Thyroid gland (tissue), 4 donors: ENCODE results near the gene CPA3. TPM values are rescaled to one million over a fixed set of nuclear protein-coding genes. Genes with fewer than 3 reads are reported as not detected.

Source experiments
- DNase-seq, 2 donors: peaks; one replicate each; pipeline ENCODE4 v3.0.0-alpha.2; 2019
- H3K27ac ChIP-seq, 3 donors: fragments of 200-600 bp; sonication (generic); 1 replicate in 2 of 3; 2 replicates in 1 of 3; pipeline ENCODE4 v1.5.1; 2016 to 2019; ENCODE audit warnings: mild to moderate bottlenecking in 1 of 3, moderate library complexity in 1 of 3
- H3K27me3 ChIP-seq: fragments of 200-600 bp; sonication (generic); one replicate; pipeline ENCODE4 v1.5.1; 2019
- H3K36me3 ChIP-seq, 2 donors: fragments of 200-600 bp; sonication (generic); one replicate each; pipeline ENCODE4 v1.5.1; 2016 to 2019
- H3K4me1 ChIP-seq, 2 donors: fragments of 200-600 bp; sonication (generic); one replicate each; pipeline ENCODE4 v1.5.1; 2017 to 2019
- H3K4me3 ChIP-seq, 3 donors: fragments of 200-600 bp; sonication (generic); replicated peaks in 1 of 3; 1 replicate in 2 of 3; 2 replicates in 1 of 3; pipeline ENCODE4 v1.5.1; 2016; ENCODE audit warnings: mild to moderate bottlenecking in 1 of 3
- H3K9me3 ChIP-seq: fragments of 200-600 bp; sonication (generic); one replicate; pipeline ENCODE4 v1.5.1; 2017
- CTCF ChIP-seq, 6 experiments: fragments of 200-600 bp in 3 of 6; fragments of 450-650 bp in 3 of 6; sonication (generic) in 3 of 6; IDR thresholded peaks; one replicate each; pipeline ENCODE4 v1.5.1; 2016 to 2019; ENCODE audit warnings: antibody characterized with exemption in 6 of 6, mild to moderate bottlenecking in 2 of 6, inconsistent platforms in 1 of 6, moderate library complexity in 1 of 6
- POLR2A ChIP-seq, 2 donors: fragments of 450-650 bp; IDR thresholded peaks; one replicate each; pipeline ENCODE4 v1.6.1; 2017; ENCODE audit warnings: antibody characterized with exemption in 2 of 2, mild to moderate bottlenecking in 2 of 2, moderate library complexity in 1 of 2
- WGBS, 2 donors: methylation state at CpG; one replicate each; pipeline ENCODE4 v1.1.5; 2017; 5-methylcytosine and 5-hydroxymethylcytosine counted together
- intact Hi-C: fragments of 100-400 bp; cut with DNase I; formaldehyde crosslinking; loops from one replicate; pipeline ENCODE4 v1.15.1; 2023
- total RNA-seq, 4 donors: library from RNA; depleted of rRNA; stranded (reverse); fragments of >200 nt; gene quantifications; one replicate each; pipeline ENCODE4 v1.2.3, GENCODE V29; 2016

The CPA3 gene
- total RNA-seq, 4 donors from 2014 or later, result 0.38 to 4.6 (median 0.56) TPM

- 81 to 85% methylated on average over 2 of the region's 2 CpGs for WGBS, 2 donors
- H3K27me3 ChIP-seq, result no peaks in the 10 kb centered on the region
- H3K9me3 ChIP-seq, result no peaks in the 10 kb centered on the region
- no peak overlapping the region for H3K27ac ChIP-seq
- no peaks in the 10 kb centered on the region for H3K4me1 ChIP-seq
- no peaks in the 10 kb centered on the region for H3K36me3 ChIP-seq
- no peak for DNase-seq
- no peak for TF ChIP-seq CTCF (IDR thresholded peaks at IDR 0.05)
- TF ChIP-seq POLR2A (IDR thresholded peaks at IDR 0.05), result no peak
- intact Hi-C loops, result no loop called here
- H3K4me3 ChIP-seq, result no peak overlapping the region
These were observed 46.1 kb downstream of the CPA3 start for GRCh38 chr3:148911173-148911572.

- no peaks in the 10 kb centered on the region for H3K9me3 ChIP-seq
- no peaks in the 10 kb centered on the region for H3K4me1 ChIP-seq
- WGBS, 2 donors, result 95 to 98% methylated on average over 2 of the region's 2 CpGs
- intact Hi-C loops, result no loop called here
- H3K27me3 ChIP-seq, result no peaks in the 10 kb centered on the region
- no peak for DNase-seq
- H3K27ac ChIP-seq, result no peak overlapping the region
- no peak overlapping the region for H3K4me3 ChIP-seq
- H3K36me3 ChIP-seq, result no peaks in the 10 kb centered on the region
- TF ChIP-seq CTCF (IDR thresholded peaks at IDR 0.05) (no peak), POLR2A (IDR thresholded peaks at IDR 0.05) (no peak)
These were observed 46.5 kb downstream of the CPA3 start for GRCh38 chr3:148911592-148911991.

- Histone ChIP-seq H3K27ac (no peak overlapping the region), H3K4me3 (no peak overlapping the region), H3K36me3 (no peaks in the 10 kb centered on the region), H3K27me3 (no peaks in the 10 kb centered on the region), H3K9me3 (no peaks in the 10 kb centered on the region), H3K4me1 (no peaks in the 10 kb centered on the region)
- intact Hi-C loops, result no loop called here
- TF ChIP-seq CTCF (IDR thresholded peaks at IDR 0.05), result no peak
- no peak for TF ChIP-seq POLR2A (IDR thresholded peaks at IDR 0.05)
- no peak for DNase-seq
- WGBS, 2 donors, result 89 to 91% methylated on average over 1 of the region's 1 CpG
These were observed 50.0 kb downstream of the CPA3 start for GRCh38 chr3:148914936-148915690.

- intact Hi-C loops, result no loop called here
- TF ChIP-seq CTCF (IDR thresholded peaks at IDR 0.05), result no peak
- TF ChIP-seq POLR2A (IDR thresholded peaks at IDR 0.05), result no peak
These were observed 51.0 kb downstream of the CPA3 start for GRCh38 chr3:148916132-148916531.

GRCh38 chr3:148922467-148922866 lies 57.4 kb downstream of the CPA3 start:
- 88 to 93% methylated on average over 1 of the region's 1 CpG for WGBS, 2 donors
- H3K27ac ChIP-seq, result no peak overlapping the region
- TF ChIP-seq POLR2A (IDR thresholded peaks at IDR 0.05), result no peak
- TF ChIP-seq CTCF (IDR thresholded peaks at IDR 0.05), result no peak
- no peaks in the 10 kb centered on the region for H3K9me3 ChIP-seq
- no peak for DNase-seq
- H3K4me1 ChIP-seq, result no peaks in the 10 kb centered on the region
- no peak overlapping the region for H3K4me3 ChIP-seq
- intact Hi-C loops, result no loop called here
- no peaks in the 10 kb centered on the region for H3K27me3 ChIP-seq
- H3K36me3 ChIP-seq, result no peaks in the 10 kb centered on the region

More at GRCh38 chr3:148916132-148916531, 51.0 kb downstream of the CPA3 start:
- Histone ChIP-seq H3K9me3 (no peaks in the 10 kb centered on the region), H3K27ac (no peak overlapping the region), H3K4me3 (no peak overlapping the region), H3K27me3 (no peaks in the 10 kb centered on the region), H3K36me3 (no peaks in the 10 kb centered on the region), H3K4me1 (no peaks in the 10 kb centered on the region)
- DNase-seq, result no peak
- 95 to 98% methylated on average over 2 of the region's 2 CpGs for WGBS, 2 donors
